A549 (cell line): ENCODE results near the gene NANOGP8. TPM values are rescaled to one million over a fixed set of nuclear protein-coding genes. Genes with fewer than 3 reads are reported as not detected.

ENCODE experiments used
- ATAC-seq, 2 experiments: fragments of 200-7000 bp in 1 of 2; fragments of >200 bp in 1 of 2; cut with Nextera tagmentation in 1 of 2; cut with Tn5 transposase in 1 of 2; 3 replicates each; pipeline versions ENCODE4 v1.8.0 to v1.9.1; 2018 to 2020; ENCODE audit warnings: mild to moderate bottlenecking in 1 of 2, moderate library complexity in 1 of 2
- CTCF ChIA-PET: fragments of 300-600 bp; sonication (Branson Sonifier 250); formaldehyde crosslinking; extraction: SDS; loops from one replicate; lab custom pipeline; 2021; ENCODE audit warnings: antibody characterized with exemption, inconsistent platforms; lab: Yijun Ruan, JAX
- POLR2A ChIA-PET: fragments of 350-600 bp; formaldehyde crosslinking; extraction: SDS; loops from one replicate; lab custom pipeline; 2021; ENCODE audit warnings: antibody characterized with exemption, inconsistent platforms; lab: Yijun Ruan, JAX
- DNase-seq, 2 experiments: peaks; one replicate each; pipeline versions ENCODE4 v3.0.0 to v3.0.0-alpha.2; 2011 to 2016; ENCODE audit warnings: low read depth in 1 of 2, low spot score in 1 of 2
- FAIRE-seq: peaks from 2 replicates; lab custom pipeline; 2011; peaks lifted over from hg19 to GRCh38; lab: Jason Lieb, UNC
- H3K27ac ChIP-seq, 2 experiments: fragments of >200 bp; sonication (Bioruptor Twin); formaldehyde crosslinking; 3 replicates each; pipeline ENCODE4 v1.5.1; 2016 to 2017
- H3K4me1 ChIP-seq: fragments of >200 bp; sonication (Bioruptor Twin); formaldehyde crosslinking; 3 replicates; pipeline ENCODE4 v1.6.1; 2016
- H3K4me2 ChIP-seq: fragments of >200 bp; sonication (Bioruptor Twin); formaldehyde crosslinking; 3 replicates; pipeline ENCODE4 v1.6.1; 2016
- H3K4me3 ChIP-seq: fragments of >200 bp; sonication (Bioruptor Twin); formaldehyde crosslinking; 3 replicates; pipeline ENCODE4 v1.5.1; 2016
- H3K9me3 ChIP-seq: fragments of >200 bp; sonication (Bioruptor Twin); formaldehyde crosslinking; 3 replicates; pipeline ENCODE4 v1.6.1; 2016
- CEBPB ChIP-seq, 2 experiments: fragments of >200 bp in 1 of 2; sonication (Bioruptor Twin) in 1 of 2; formaldehyde crosslinking in 1 of 2; IDR thresholded peaks; 2 replicates each; pipeline ENCODE4 v1.6.1; 2012 to 2016
- CHD2 ChIP-seq: fragments of 150-350 bp; IDR thresholded peaks from 2 replicates; pipeline ENCODE4 v1.6.1; 2014; ENCODE audit warnings: low read length; ENCODE audit not compliant: partially characterized antibody
- ESRRA ChIP-seq: fragments of 150-350 bp; IDR thresholded peaks from 2 replicates; pipeline ENCODE4 v1.6.1; 2014; ENCODE audit warnings: mild to moderate bottlenecking, low read length, borderline replicate concordance
- FOSB ChIP-seq: fragments of 250-450 bp; sonication (Bioruptor Pico); IDR thresholded peaks from 2 replicates; pipeline ENCODE4 v1.5.0; 2020; ENCODE audit warnings: mild to moderate bottlenecking, moderate library complexity
- FOXS1 ChIP-seq: fragments of 250-450 bp; sonication (Bioruptor Pico); IDR thresholded peaks from 2 replicates; pipeline ENCODE4 v1.5.0; 2020; ENCODE audit warnings: mild to moderate bottlenecking, moderate library complexity
- GATA3 ChIP-seq: IDR thresholded peaks from 2 replicates; pipeline ENCODE4 v1.6.1; 2012; ENCODE audit warnings: borderline replicate concordance
- HOXB13 ChIP-seq: fragments of 250-450 bp; sonication (Bioruptor Pico); IDR thresholded peaks from 2 replicates; pipeline ENCODE4 v1.5.0; 2020; ENCODE audit warnings: low read depth, mild to moderate bottlenecking, moderate library complexity
- HOXB5 ChIP-seq: fragments of 250-450 bp; sonication (Bioruptor Pico); IDR thresholded peaks from 2 replicates; pipeline ENCODE4 v1.5.0; 2020; ENCODE audit warnings: mild to moderate bottlenecking, moderate library complexity
- JUNB ChIP-seq: fragments of >200 bp; sonication (Bioruptor Twin); formaldehyde crosslinking; IDR thresholded peaks from 2 replicates; pipeline ENCODE4 v1.6.1; 2016
- KDM1A ChIP-seq: fragments of 200-600 bp; sonication (generic); IDR thresholded peaks from 2 replicates; pipeline ENCODE4 v1.6.1; 2016; ENCODE audit warnings: low read depth, mild to moderate bottlenecking
- NFE2L2 ChIP-seq: fragments of 150-350 bp; conservative IDR thresholded peaks from 2 replicates; pipeline ENCODE4 v1.6.1; 2014; ENCODE audit warnings: low read length
- PHF8 ChIP-seq: fragments of 200-600 bp; sonication (generic); IDR thresholded peaks from 2 replicates; pipeline ENCODE4 v1.6.1; 2016; ENCODE audit warnings: low read depth, mild to moderate bottlenecking, antibody characterized with exemption, moderate library complexity, borderline replicate concordance
- POLR2A ChIP-seq: IDR thresholded peaks from 2 replicates; pipeline ENCODE4 v1.6.1; 2012; ENCODE audit warnings: mild to moderate bottlenecking, low read length
- RAD21 ChIP-seq, 2 experiments: fragments of >200 bp in 1 of 2; sonication (Bioruptor Twin) in 1 of 2; formaldehyde crosslinking in 1 of 2; IDR thresholded peaks in 1 of 2; conservative IDR thresholded peaks in 1 of 2; 2 replicates in 1 of 2; 3 replicates in 1 of 2; pipeline ENCODE4 v1.6.1; 2012 to 2018; ENCODE audit warnings: inconsistent platforms in 1 of 2
- TP53 ChIP-seq: fragments of 250-450 bp; sonication (Bioruptor Pico); IDR thresholded peaks from 2 replicates; pipeline ENCODE4 v1.5.0; 2021; ENCODE audit warnings: mild to moderate bottlenecking, moderate library complexity
- ZNF302 ChIP-seq: fragments of 250-450 bp; sonication (Bioruptor Pico); IDR thresholded peaks from 2 replicates; pipeline ENCODE4 v1.9.0; 2021; ENCODE audit warnings: inconsistent platforms, mild to moderate bottlenecking, moderate library complexity
- ZSCAN20 ChIP-seq: fragments of 250-450 bp; sonication (Bioruptor Pico); IDR thresholded peaks from 2 replicates; pipeline ENCODE4 v1.8.0; 2022; ENCODE audit warnings: mild to moderate bottlenecking, moderate library complexity
- WGBS: methylation state at CpG from one replicate; pipeline ENCODE4 v1.1.6; 2017; ENCODE audit errors: missing lambda C conversion rate; 5-methylcytosine and 5-hydroxymethylcytosine counted together
- polyA plus RNA-seq, 4 experiments: library from polyadenylated mRNA; depleted of rRNA in 3 of 4; stranded (reverse); fragments of >200 nt; fragmentation: RNase III in 1 of 4; extraction: RNeasy Plus Mini Kit Qiagen cat#74134 plus additional on column Dnase treatment in 1 of 4; gene quantifications; 2 replicates in 3 of 4; 3 replicates in 1 of 4; pipeline ENCODE4 v1.2.3, GENCODE V29; 2011 to 2017
- TF ChIP-seq, protein P1 (sequence below): fragments of >200 bp; sonication (Bioruptor Twin); formaldehyde crosslinking; IDR thresholded peaks from 3 replicates; pipeline ENCODE4 v1.5.1; 2016
- TF ChIP-seq, protein P2 (sequence below): IDR thresholded peaks from 2 replicates; pipeline ENCODE4 v1.6.1; 2012; ENCODE audit warnings: low read depth, borderline replicate concordance

The NANOGP8 gene
- polyA plus RNA-seq, 2 of the 4 experiments (the other 2 are of a cell fraction) = not detected

DNA sequence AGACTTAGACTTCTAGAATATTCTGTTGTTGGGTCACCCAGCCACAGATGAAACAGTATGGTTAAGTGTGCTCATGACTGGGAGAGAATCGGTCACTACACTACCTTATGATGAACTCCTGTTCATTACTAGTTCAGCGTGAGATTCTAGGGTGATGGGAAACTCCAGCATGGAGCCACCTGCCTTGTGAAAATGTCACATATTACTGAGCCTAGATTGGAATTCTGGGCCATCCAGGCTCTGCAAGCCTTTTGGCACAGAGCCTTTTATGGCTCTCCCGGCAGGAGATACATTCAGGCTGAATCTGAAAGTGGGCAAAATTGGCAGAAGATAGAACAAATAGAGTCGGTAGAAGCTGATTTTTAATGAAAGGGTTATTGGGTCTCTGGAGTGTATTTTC, 19.0 kb downstream of the NANOGP8 start:
- POLR2A ChIA-PET = no interaction called here
- no peak for TF ChIP-seq CEBPB (IDR thresholded peaks at IDR 0.05)
- no peak for TF ChIP-seq FOSB (CRISPR knock-in tag)
- no peak for TF ChIP-seq ESRRA
- no peak for TF ChIP-seq TP53
- TF ChIP-seq GATA3 = no peak
- TF ChIP-seq CHD2 = no peak
- TF ChIP-seq RAD21 (conservative IDR thresholded peaks at IDR 0.05 in 1 of 2, IDR thresholded peaks at IDR 0.05 in 1 of 2) = no peak
- TF ChIP-seq, protein P1, sequence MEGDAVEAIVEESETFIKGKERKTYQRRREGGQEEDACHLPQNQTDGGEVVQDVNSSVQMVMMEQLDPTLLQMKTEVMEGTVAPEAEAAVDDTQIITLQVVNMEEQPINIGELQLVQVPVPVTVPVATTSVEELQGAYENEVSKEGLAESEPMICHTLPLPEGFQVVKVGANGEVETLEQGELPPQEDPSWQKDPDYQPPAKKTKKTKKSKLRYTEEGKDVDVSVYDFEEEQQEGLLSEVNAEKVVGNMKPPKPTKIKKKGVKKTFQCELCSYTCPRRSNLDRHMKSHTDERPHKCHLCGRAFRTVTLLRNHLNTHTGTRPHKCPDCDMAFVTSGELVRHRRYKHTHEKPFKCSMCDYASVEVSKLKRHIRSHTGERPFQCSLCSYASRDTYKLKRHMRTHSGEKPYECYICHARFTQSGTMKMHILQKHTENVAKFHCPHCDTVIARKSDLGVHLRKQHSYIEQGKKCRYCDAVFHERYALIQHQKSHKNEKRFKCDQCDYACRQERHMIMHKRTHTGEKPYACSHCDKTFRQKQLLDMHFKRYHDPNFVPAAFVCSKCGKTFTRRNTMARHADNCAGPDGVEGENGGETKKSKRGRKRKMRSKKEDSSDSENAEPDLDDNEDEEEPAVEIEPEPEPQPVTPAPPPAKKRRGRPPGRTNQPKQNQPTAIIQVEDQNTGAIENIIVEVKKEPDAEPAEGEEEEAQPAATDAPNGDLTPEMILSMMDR = no peak
- TF ChIP-seq, all 56 proteins: peak for 0
- WGBS = 57% methylated on average over 4 of the region's 4 CpGs
- no peak; a peak in 1 of 6 replicates for ATAC-seq
- Histone ChIP-seq H3K4me3 (no peak overlapping the region), H3K9me3 (no peaks in the 10 kb centered on the region), H3K4me1 (no peaks in the 10 kb centered on the region), H3K27ac (no peak overlapping the region), H3K4me2 (no peak overlapping the region)
- DNase-seq = no peak
- FAIRE-seq = no peak
- CTCF ChIA-PET = interaction anchor here (0.5 to 1.8 kb wide), 2 partner anchors 12 to 81 kb away, joined by 3 to 4 read pairs; no protein-coding TSS in a partner anchor

DNA sequence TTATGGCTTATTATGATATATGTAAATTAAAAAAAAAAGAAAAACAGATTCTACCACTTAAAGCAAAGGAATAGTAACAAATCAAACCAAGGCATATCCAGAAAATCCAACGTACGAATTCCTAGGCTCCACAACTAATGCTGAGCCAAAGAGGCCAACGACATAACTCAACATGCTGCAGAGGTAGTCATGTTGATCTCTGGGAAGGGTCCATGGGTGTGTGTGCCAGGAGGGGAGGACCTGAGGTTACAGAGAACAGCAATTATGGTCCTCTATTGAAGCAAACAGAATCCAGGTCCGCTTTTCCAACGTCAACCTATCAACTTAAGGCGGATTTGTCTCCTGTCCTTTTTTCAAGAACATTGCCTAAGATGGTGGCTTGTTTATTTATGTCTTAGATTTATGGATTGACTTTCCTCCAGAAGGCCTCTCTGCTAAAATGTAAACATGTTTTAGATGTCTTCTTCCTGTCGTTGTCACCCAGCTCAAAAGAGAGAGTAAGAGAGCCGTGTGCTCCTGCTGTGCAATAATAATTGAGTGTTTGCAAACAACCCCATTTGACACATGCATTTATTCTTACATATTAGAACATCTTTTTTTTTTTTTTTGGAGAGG, 20.4 kb downstream of the NANOGP8 start:
- CTCF ChIA-PET = interaction anchor here (1.4 to 1.7 kb wide), 2 partner anchors 14 to 95 kb away, joined by 3 to 8 read pairs; partner anchors contain the start of gene AQR
- H3K9me3 ChIP-seq = no peaks in the 10 kb centered on the region
- no peak for ATAC-seq
- DNase-seq = no peak
- no peak for FAIRE-seq
- no peaks in the 10 kb centered on the region for H3K4me1 ChIP-seq
- TF ChIP-seq NFE2L2 (no peak), RAD21 (conservative IDR thresholded peaks at IDR 0.05 in 1 of 2, IDR thresholded peaks at IDR 0.05 in 1 of 2) (no peak), HOXB13 (CRISPR knock-in tag) (no peak), POLR2A (no peak)
- no peak overlapping the region for H3K27ac ChIP-seq
- no peak overlapping the region for H3K4me2 ChIP-seq
- WGBS = 53% methylated on average over 8 of the region's 8 CpGs
- no peak overlapping the region for H3K4me3 ChIP-seq
- POLR2A ChIA-PET = interaction anchor here (0.6 kb wide), 1 partner anchor 858 kb away, joined by 3 read pairs; no protein-coding TSS in a partner anchor

DNA sequence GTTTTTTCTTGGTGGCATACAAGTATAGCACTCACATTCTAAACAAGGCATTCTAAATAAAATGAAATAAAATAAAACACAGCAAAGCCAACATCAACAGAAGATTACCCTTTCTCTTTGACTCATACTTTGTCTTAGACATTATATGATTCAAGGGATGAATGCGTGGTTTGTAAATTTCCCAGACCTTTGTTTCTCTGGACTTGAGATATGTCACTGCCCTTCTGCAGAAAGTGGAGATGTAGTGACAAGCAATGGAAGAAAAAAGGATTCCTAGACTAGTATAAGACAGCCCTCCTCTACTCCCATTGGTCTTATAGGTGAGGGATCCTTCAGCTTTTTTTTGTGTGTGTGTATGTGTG, 22.4 kb downstream of the NANOGP8 start:
- no peak overlapping the region for H3K4me2 ChIP-seq
- no peak for ATAC-seq
- DNase-seq = no peak
- TF ChIP-seq KDM1A (no peak), ZNF302 (no peak), PHF8 (no peak), ZSCAN20 (no peak), HOXB5 (CRISPR knock-in tag) (no peak), JUNB (no peak), FOXS1 (CRISPR knock-in tag) (no peak)
- TF ChIP-seq, protein P2, sequence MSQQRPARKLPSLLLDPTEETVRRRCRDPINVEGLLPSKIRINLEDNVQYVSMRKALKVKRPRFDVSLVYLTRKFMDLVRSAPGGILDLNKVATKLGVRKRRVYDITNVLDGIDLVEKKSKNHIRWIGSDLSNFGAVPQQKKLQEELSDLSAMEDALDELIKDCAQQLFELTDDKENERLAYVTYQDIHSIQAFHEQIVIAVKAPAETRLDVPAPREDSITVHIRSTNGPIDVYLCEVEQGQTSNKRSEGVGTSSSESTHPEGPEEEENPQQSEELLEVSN = no peak
- 71% methylated on average over 1 of the region's 1 CpG for WGBS
- CTCF ChIA-PET = no interaction called here
- POLR2A ChIA-PET = no interaction called here
- H3K4me1 ChIP-seq = no peaks in the 10 kb centered on the region
- no peak overlapping the region for H3K27ac ChIP-seq
- no peak overlapping the region for H3K4me3 ChIP-seq
- H3K9me3 ChIP-seq = no peaks in the 10 kb centered on the region
- FAIRE-seq = no peak
